ENCODE measurements around the gene ABCA3. TPM values are rescaled to one million over a fixed set of nuclear protein-coding genes. Genes with fewer than 3 reads are reported as not detected.
A peak's percentile ranks its signal among the peaks of the same experiment; 100 is the strongest.
"Not testable (repeated sequence)": the region's sequence is repeated elsewhere in the genome, so short reads cannot be mapped to it uniquely, and the experiment has no call there.

ABCA3 gene
- polyA plus RNA-seq, 5 donors: 6.8 to 16.1 (median 7.3) TPM

DNA sequence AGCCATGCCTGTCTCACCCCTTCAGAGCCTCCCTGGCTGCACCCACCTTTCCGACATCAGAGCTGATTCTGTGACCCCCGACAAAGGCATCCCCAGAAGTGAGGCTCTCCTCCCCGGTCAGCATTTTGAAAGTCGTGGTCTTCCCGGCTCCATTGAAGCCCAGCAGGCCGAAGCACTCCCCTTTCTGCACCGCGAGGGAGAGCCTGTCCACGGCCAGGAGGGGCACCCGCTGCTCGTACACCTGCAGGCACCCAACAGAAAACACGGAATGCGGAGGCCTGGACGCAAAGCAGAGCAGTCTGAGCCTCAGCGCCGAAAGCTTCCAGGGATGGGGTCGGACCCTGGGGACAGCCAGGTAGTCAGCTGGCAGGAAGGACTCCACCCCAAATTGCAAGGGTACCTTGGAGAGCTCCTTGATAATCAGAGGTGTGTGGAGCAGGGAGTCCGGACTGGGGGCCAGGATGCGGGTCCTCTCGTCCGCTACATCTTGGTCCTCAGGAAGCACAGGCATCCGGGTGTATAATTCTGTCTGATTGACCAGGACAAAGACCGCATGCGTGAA is 59.5 kb downstream of the ABCA3 start:
- DNase-seq: no peak

- no peak for DNase-seq
These were observed 60.1 kb downstream of the ABCA3 start for GRCh38 chr16:2280461-2280860.

DNA sequence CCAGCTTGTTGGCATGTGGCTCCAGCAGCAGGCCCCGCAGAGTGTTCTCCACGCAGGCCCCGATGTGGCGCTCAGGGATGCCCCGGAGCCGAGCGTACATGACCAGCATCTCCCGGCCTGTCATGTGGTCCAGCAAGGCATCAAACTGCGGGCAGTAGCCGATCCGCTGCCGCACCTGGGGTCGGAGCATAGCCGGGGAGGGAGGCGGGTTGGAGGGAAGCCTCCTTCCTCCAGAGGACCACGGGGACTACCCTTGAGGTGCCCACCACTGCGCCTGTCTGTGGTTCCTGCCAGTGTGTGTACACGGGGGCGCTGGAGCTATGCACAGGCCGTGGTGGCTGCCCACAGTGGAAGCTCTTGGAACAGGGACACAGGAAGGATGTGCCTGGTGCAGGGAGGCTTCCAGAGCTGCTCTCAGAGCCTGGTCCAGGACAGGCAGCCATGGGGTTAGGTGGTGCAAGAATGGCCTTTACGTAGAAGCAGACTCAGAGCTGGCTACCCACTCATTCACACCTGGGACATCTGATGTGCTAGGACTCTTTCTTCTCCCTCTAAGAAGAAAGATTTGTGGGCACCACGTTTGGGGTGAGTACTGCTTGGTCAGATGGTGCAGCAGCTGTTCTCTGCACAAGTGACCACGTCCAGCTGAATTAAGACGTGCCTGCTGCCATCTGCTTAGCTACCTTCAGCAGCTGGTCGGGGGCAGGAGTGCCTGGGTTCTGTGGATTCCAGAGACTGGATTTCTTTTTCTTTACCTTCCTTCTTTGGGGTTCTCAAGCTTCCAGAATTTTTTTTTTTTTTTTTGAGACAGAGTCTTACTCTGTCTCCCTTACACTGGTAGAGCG is 61.4 kb downstream of the ABCA3 start:
- no peak for DNase-seq

GRCh38 chr16:2278272-2278608 is 62.3 kb downstream of the ABCA3 start:
- DNase-seq: no peak

GRCh38 chr16:2277466-2278271 is 62.9 kb downstream of the ABCA3 start:
- DNase-seq: no peak

DNA sequence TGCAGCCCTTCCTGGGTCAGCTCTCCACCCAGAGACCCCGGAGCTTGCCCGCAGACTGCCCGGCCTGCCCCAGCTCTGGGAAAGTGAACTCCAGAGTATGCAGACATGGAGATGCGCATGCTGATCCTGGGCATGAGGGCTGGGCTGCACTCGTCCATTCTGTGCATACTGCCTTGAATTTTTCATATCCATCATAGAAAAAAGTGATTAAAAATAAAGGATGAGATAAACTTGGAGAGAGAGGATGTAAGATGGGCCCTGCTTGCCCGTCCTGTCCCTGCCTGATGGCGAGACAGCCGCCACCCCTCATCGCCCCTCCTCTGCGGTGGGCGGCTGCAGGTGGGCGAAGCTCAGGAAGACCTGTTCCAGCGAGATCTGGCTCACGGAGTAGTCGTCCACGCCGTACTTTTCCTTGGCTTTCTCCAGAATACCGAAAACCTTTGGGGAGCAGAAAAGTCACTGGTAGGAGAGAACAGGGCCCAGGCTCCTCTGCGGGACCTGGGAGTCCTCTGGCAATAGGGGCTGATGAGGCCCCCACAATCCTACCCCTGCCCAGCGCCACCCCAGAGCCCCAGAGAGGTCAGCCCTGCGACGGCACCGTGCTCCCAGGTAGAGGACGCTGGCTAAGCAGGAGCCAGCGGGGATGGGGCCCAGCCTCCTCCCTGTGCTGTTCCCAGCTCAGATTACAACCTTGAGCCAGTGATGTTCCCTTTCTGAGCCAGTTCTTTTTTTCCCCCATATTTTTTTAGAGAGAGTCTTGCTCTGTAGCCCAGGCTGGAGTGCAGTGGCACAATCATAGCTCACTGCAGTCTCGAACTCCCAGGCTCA is 63.9 kb downstream of the ABCA3 start:
- no peak for DNase-seq

DNA sequence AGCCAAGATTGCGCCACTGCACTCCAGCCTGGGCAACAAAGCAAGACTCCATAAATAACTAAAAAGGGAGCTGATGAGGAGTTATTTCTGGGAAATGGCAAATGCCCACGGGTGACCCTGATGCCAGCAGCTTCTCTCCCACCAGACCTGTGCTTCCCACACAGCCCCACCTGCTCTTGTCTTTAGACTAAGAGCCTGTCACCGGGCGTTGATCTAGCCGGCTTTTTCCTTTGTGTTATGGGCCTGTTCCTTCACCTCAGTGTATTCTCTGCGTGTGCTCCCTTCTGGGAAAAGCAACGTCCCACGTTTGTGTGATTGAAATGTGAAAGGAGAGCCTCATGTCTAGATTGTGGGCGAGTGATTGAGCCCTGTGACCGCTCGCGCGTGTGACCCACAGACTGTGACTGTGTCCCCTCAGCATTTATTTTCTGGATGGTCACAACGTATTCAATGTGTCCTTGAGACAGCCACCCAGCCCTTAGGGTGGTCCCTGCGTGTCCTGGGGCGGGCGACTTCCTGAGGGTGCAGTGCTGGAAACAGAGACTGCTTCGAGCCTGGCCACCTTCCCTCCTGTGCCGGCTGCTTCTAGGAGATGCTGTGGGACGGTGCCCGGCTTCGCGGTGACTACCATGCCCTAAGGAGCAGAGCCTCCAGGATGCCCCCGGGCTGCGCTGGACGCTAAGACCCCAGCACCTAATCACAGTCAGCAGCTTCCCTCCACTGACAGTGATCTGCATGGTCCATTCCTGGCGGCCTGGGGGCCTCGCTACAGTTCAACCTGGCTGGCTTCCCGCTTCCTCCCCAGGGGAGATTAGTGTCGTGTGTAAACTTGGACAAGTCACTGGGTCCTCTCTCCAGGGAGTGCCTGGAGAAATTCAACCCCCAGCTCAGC is 64.8 kb downstream of the ABCA3 start:
- no peak for DNase-seq

GRCh38 chr16:2273931-2274330 is 66.6 kb downstream of the ABCA3 start:
- no peak for DNase-seq

GRCh38 chr16:2273484-2273883 is 67.0 kb downstream of the ABCA3 start:
- no peak for DNase-seq

GRCh38 chr16:2271848-2272461 is 68.6 kb downstream of the ABCA3 start:
- no peak for DNase-seq

DNA sequence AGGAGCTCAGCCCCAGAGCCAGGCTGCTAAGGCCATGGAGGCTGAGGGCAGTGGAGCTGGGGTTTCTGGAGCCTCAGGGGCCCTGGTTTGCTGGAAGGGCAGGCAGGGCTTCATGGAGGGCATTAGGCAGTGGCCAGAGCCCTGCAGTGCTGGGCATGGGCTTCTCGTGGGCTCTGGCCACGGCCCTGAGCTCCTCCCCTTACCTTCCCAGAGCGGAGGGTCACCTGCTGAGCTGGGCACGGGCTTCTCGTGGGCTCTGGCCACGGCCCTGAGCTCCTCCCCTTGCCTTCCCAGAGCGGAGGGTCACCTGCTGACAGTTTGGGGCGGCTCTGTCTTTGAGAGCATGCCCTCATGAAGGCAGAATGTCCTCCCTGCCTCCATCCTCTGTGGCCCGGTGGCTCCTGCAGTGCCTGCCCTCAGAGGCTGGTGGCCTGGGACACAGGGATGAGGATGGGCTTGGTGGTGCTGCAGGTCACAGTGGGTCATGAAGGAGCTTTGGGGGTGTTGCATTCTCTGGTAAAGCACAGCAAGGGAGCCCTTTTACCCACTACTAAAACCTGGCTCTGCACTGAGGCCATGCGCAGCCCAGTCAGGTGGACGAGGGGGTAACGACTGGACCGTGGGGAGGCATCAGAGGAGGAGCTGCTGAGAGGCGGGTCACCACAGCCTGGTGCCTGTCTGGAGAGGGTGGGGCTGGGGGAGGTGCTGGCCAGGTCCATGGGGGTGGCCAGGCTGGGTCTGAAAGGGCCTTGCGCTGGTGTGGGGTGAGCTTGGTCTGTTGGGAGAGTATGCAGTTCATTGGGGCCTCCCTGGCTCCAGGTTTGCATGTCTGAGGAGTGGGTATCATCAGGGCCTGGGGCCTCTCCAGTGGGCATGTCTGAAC is 69.7 kb downstream of the ABCA3 start:
- no peak for DNase-seq

- no peak for DNase-seq
These were observed 70.5 kb downstream of the ABCA3 start for GRCh38 chr16:2270070-2270462.

DNA sequence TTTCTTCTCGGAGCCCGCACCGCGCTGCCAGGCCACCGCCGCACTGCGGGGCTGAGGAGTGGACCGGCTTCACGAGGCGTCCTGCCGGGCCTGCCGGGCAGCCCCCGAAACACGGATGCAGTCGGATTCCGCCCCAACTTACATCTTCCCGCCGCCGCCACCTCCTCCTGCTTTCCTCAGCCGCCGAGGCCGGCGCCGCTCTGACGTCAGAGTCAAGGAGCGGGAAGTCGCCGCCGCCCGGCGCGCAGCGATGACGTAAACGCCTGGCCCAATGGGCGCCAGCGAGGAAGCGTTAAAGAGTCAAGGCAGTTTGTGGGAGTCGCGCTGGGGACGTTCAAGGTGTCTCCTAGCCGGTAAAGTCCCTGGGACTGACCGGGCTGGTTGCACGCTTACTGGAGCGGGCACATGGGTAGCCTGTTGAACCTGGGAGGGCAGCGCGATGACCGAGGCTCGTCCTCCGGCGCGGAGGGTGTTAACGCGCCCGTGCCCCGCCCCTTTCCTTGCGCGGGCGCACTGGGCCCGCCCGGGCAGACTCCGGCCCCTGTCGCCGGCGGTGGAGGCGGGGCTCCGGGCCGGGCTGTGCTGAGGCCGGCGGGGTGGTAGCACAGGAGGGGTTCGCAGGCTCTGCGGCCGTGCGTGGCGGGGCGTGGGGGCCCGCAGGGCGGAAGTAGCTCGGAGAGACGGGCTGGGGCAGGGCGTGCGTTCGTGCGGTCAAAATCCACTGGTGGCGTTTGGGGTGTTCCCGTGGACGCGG is 72.4 kb downstream of the ABCA3 start, which contains the start of gene RNPS1:
Gene RNPS1 (minus strand): TSS at position 214 of the 754 bp plus-strand sequence. CDS start 3,483 bp downstream, outside the sequence.
- peak; percentile 99 to 100 for DNase-seq

DNA sequence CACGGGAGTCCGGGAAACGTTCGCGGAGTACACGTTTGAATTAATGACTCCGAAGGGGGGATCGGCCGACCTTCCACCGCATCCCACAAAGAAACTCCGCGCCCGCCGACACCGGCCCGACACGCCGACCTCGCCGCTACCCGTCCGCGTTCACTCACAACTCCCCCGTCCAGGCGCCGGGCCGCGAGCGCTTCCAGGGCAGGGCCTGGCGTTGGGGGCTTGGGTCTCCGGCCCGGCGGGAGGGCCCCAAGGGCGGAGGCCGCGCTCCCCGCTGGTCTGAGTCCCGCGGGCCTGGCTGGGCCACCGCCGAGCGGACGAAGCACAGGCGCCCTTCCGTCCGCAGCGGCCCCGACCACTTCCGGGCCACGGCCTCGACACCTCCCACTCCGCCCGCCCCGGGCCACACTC is 73.0 kb downstream of the ABCA3 start:
- not testable (repeated sequence) for DNase-seq

GRCh38 chr16:2266887-2267286 is 73.6 kb downstream of the ABCA3 start:
- not testable (repeated sequence) for DNase-seq

DNA sequence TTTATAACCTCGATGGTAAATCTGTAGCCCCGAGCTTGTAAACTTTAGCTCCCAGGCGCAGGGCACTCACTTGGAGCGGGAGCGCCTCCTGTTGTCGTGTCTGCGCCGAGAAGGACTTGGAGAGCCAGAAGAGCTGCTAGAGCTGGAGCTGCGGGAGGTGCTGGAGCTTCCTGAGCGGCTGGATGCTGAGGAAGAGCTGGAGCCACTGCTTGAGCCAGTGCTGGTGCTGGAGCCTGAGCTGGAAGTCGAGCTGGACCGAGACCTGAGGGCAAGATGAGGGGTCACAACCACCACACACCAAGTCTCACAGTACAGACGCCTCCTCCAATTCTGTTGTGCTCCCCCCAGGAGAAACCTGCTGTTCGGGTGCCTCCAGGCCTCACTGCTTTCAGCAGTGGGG is 77.5 kb downstream of the ABCA3 start:
- DNase-seq: not testable (repeated sequence)

GRCh38 chr16:2260250-2260649 is 80.3 kb downstream of the ABCA3 start:
- DNase-seq: no peak

DNA sequence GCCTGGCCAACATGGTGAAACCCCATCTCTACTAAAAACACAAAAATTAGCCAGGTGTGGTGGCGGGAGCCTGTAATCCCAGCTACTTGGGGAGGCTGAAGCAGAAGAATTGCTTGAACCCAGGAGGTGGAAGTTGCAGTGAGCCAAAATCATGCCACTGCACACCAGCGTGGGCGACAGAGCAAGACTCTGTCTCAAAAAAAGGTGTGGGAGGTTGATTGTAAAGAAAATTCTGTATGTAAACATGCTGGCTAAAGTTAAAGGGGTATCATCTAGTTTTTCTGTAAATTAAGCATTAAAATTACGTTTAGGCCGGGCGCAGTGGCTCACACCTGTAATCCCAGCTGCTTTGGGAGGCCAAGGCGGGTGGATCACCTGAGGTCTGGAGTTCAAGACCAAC is 82.0 kb downstream of the ABCA3 start:
- DNase-seq: not testable (repeated sequence)
